ENCODE data around the gene C4A.
"Not testable (repeated sequence)": the region's sequence is repeated elsewhere in the genome, so short reads cannot be mapped to it uniquely, and the experiment has no call there.

Gene C4A

DNA sequence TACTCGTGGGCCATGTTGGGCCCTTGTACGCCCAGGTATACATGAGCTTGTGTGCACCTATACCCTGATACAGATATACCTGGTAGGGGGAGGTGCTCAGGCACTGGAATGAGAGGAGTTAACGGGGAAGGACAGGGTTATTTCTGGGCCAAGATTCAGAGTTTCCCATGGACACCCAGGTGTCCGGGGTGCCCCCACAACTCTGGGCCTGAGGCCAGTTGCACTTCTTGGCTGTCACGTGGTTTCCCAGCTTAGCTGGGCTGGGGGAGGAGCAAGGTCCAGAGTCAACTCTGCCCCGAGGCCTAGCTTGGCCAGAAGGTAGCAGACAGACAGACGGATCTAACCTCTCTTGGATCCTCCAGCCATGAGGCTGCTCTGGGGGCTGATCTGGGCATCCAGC, at the start of gene C4A:
C4A (plus strand) TSS at position 314 of the 400 bp plus-strand sequence; CDS start at position 365, 51 bp downstream.
- not testable (repeated sequence) for DNase-seq (ENCODE audit: low read depth in 3 of 3)

DNA sequence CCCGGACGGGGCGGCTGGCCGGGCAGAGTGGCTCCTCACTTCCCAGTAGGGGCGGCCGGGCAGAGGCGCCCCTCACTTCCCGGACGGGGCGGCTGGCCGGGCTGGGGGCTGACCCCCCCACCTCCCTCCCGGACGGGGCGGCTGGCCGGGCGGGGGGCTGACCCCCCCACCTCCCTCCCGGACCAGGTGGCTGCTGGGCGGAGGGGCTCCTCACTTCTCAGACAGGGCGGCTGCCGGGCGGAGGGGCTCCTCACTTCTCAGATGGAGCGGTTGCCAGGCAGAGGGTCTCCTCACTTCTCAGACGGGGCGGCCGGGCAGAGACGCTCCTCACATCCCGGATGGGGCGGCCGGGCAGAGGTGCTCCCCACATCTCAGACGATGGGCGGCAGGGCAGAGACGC, 49.7 kb upstream of the C4A start:
- not testable (repeated sequence) for DNase-seq (ENCODE audit: low read depth in 3 of 3)

DNA sequence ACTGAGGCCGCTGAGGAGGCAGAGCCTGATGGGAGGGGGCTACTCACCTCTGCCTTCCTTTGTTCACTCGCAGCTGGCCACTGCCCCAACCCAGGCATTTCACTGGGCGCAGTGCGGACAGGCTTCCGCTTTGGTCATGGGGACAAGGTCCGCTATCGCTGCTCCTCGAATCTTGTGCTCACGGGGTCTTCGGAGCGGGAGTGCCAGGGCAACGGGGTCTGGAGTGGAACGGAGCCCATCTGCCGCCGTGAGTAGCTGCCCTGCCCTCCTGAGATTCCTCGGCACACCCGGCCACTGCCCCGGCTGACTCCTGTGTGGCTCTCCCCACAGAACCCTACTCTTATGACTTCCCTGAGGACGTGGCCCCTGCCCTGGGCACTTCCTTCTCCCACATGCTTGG, 48.3 kb upstream of the C4A start:
- no peak for DNase-seq (ENCODE audit: low read depth in 3 of 3)

DNA sequence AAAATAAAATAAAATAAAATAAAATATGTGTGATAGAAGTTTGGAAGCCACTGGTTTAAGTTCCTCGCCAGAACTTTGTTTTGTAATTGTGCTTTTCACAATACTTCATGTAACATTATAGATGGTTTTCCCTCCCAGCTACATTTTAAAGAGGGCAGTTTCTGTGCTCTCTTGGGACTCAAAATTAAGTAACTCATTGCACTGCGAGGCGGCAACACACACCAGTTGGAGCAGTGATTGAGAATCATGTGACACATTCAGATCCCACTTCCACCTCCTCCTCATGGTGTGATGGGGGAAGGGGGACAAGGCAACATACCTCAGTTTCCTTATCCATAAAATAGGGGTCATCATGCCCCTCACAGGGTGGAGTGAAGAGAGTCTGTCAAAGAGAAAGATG, 46.8 kb upstream of the C4A start:
- no peak for DNase-seq (ENCODE audit: low read depth in 3 of 3)

DNA sequence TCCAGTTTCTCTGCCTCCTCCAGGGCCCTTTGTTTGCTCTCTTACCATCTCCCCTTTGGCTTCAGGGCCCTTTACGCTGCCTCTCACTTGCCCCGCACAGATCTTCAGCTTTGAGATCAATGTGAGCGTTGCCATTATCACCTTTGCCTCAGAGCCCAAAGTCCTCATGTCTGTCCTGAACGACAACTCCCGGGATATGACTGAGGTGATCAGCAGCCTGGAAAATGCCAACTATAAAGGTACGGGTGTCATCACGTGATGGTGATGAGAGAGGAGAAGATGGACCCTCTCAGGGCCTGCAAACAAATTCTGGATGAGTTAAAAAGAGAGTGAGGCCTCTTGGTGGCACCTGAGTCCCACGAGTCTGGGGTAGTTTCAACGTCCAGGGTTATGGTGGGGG, 46.0 kb upstream of the C4A start:
- DNase-seq (ENCODE audit: low read depth in 3 of 3) = no peak

DNA sequence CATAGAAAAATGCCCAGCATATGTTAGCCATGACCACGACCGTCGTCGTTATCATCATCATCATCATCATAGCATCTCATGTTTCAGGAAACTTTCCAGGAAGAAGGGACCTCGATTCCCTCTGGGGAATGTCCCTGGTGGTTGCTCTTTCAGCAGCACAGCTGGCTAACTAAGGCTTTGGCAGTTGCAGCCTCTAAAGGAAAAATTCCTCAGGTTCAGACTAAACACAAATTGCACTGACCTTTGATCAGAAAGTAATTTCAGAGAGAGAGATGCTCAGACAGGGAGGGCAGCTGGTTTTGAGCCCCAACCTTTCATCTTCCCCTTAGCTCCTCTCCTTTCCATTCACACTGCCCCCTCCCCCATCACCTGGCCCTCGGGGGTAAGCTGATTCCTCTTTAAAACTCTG, 41.6 kb upstream of the C4A start:
- DNase-seq (ENCODE audit: low read depth in 3 of 3) = no peak

DNA sequence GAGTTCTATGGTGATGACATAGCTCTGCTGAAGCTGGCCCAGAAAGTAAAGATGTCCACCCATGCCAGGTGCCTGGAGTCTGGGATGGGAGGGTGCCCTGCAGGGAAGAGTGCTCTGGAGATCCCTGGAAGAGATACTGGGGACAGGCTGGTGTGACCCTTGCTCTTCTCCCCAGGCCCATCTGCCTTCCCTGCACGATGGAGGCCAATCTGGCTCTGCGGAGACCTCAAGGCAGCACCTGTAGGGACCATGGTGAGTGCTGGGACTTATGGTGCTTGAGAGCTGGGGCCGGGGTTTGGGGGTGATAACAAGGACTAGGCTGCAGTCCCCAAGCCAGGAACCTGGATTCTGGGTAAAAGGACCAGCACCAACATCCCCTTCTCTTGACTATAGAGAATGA, 38.1 kb upstream of the C4A start:
- no peak for DNase-seq (ENCODE audit: low read depth in 3 of 3)

DNA sequence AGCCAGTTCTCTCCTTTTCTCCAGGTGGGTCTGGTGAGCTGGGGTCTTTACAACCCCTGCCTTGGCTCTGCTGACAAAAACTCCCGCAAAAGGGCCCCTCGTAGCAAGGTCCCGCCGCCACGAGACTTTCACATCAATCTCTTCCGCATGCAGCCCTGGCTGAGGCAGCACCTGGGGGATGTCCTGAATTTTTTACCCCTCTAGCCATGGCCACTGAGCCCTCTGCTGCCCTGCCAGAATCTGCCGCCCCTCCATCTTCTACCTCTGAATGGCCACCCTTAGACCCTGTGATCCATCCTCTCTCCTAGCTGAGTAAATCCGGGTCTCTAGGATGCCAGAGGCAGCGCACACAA, 36.7 kb upstream of the C4A start:
- no peak for DNase-seq (ENCODE audit: low read depth in 3 of 3)

DNA sequence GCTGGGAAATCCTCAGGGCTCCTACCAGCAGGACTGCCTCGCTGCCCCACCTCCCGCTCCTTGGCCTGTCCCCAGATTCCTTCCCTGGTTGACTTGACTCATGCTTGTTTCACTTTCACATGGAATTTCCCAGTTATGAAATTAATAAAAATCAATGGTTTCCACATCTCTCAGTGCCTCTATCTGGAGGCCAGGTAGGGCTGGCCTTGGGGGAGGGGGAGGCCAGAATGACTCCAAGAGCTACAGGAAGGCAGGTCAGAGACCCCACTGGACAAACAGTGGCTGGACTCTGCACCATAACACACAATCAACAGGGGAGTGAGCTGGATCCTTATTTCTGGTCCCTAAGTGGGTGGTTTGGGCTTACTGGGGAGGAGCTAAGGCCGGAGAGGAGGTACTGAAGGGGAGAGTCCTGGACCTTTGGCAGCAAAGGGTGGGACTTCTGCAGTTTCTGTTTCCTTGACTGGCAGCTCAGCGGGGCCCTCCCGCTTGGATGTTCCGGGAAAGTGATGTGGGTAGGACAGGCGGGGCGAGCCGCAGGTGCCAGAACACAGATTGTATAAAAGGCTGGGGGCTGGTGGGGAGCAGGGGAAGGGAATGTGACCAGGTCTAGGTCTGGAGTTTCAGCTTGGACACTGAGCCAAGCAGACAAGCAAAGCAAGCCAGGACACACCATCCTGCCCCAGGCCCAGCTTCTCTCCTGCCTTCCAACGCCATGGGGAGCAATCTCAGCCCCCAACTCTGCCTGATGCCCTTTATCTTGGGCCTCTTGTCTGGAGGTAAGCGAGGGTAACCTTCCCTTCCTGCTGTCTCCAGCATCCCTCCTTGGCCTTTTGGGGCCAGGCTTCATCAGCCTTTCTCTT, 36.1 kb upstream of the C4A start, which contains the start of gene CFB:
CFB (plus strand) TSS at position 589 of the 863 bp plus-strand sequence; CDS start at position 716, 127 bp downstream.
- no peak for DNase-seq (ENCODE audit: low read depth in 3 of 3)

DNA sequence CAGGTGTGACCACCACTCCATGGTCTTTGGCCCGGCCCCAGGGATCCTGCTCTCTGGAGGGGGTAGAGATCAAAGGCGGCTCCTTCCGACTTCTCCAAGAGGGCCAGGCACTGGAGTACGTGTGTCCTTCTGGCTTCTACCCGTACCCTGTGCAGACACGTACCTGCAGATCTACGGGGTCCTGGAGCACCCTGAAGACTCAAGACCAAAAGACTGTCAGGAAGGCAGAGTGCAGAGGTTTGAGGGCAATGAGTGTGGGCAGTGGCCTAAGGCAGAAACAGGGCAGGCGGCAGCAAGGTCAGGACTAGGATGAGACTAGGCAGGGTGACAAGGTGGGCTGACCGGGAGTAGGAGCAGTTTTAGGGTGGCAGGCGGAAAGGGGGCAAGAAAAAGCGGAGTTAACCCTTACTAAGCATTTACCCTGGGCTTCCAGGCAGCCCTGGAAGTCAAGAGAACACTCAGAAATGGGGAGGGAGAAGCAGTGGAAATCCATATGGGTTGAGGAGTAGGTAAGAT, 35.4 kb upstream of the C4A start:
- DNase-seq (ENCODE audit: low read depth in 3 of 3) = no peak

DNA sequence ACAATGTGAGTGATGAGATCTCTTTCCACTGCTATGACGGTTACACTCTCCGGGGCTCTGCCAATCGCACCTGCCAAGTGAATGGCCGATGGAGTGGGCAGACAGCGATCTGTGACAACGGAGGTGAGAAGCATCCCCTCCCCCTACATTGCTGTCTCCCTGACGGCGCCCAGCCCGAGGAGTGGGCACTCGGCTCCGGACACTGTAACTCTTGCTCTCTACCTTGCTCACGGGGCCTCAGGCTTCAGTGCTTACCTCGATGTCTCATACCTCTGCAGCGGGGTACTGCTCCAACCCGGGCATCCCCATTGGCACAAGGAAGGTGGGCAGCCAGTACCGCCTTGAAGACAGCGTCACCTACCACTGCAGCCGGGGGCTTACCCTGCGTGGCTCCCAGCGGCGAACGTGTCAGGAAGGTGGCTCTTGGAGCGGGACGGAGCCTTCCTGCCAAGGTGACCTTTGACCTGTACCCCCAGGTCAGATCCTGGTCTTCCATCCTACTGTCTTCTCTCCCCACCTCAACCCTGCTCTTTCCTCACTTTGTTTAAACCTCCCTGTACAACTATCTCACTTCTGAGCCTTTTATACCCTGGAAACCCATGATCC, 34.7 kb upstream of the C4A start:
- no peak for DNase-seq (ENCODE audit: low read depth in 3 of 3)

DNA sequence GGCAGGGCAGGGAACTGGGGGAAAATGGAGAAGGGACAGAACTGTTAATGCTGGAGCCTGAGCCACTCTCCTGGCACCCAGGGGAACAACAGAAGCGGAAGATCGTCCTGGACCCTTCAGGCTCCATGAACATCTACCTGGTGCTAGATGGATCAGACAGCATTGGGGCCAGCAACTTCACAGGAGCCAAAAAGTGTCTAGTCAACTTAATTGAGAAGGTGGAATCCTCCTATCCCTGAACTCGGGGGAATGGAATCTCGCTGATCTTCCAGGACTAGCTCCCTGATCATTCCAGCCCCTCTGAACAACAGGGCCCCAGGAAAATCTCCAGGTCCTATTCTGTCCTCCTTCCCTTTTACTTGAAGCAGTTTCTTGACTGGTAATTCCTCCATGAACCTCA, 34.0 kb upstream of the C4A start:
- DNase-seq (ENCODE audit: low read depth in 3 of 3) = no peak

DNA sequence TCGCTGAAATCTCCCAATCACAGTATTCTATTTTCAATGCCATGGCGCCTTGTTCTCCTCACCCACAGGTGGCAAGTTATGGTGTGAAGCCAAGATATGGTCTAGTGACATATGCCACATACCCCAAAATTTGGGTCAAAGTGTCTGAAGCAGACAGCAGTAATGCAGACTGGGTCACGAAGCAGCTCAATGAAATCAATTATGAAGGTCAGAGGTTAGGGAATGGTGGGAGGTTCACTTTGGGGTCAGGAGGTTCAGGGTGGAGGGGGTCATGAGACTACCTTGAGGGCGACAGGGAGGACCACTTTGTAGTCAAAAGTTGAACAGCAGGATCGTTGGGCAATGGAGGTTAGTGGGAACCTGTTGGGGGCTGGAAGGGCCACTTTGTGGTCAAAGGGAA, 33.6 kb upstream of the C4A start:
- no peak for DNase-seq (ENCODE audit: low read depth in 3 of 3)

DNA sequence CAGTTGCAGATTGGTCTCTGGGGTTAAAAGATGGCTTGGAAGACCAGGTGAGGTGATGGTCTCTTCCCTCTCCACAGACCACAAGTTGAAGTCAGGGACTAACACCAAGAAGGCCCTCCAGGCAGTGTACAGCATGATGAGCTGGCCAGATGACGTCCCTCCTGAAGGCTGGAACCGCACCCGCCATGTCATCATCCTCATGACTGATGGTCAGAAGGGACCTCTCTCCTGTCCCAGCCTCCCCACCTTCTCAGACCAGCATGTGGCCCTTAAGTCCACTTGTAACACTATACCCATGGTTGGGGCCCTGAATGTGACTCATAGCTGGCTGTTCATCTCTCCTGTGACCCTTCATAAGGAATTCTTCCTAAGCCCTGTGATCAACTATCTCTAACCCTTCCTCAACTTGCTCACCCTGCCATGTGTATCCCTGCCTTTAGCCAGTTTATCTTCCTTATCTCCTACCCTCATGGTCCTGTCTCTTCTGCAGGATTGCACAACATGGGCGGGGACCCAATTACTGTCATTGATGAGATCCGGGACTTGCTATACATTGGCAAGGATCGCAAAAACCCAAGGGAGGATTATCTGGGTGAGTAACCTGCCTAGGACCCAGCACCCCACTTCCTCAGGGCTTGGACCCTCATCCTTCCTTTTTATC, 33.0 kb upstream of the C4A start:
- no peak for DNase-seq (ENCODE audit: low read depth in 3 of 3)

DNA sequence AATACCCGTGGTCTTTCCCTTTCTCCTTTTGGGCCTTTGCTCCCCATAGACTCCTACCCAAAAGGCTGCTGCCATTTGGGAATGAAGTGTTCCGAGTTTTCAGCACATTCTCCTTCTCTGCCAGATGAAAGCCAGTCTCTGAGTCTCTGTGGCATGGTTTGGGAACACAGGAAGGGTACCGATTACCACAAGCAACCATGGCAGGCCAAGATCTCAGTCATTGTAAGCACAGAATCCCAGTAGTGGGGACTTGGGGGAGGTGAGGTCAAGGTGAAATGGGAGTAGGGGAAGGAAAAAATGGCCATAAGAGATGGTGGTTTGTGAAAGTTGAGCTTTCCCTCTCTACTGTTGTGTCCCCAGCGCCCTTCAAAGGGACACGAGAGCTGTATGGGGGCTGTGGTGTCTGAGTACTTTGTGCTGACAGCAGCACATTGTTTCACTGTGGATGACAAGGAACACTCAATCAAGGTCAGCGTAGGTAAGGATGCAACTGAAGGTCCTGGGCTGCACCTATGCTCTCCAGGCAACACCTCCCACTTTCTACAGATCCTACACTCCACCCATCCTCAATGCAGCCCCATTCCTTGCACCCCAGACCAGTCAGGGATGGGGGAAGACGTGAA, 31.8 kb upstream of the C4A start:
- no peak for DNase-seq (ENCODE audit: low read depth in 3 of 3)

DNA sequence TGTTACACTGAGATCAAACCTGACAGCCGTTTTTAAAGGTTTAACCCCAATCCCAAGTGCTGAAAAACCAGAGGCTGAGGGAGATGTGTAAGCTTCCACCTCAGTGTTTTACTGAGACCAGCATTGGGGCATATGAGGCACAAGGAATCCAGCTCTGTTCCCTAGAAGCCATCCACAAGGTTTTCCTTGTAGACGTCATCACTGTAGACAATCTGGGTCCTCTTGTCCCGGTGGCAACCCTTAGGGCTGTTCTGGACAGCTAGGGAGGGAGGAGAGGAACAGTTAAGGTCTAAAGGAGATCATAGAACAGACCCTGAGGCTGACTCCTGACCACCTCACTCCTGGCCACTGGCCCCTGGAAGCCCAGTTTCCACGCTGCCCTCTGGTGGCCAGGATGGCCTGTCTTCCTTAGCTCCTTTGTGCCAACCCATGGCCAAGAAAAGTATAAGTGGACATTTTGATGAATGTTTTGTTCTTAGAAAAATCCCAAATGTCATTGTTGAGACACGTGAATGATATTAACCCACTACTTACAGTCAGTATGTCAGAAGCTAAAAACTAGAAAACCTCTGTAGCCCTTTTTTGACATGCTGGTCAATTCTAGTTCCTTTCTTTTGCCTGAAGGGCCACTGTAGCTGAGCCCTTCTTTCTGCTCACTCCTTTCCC, 29.6 kb upstream of the C4A start:
- DNase-seq (ENCODE audit: low read depth in 3 of 3) = peak in 1 of 3 experiments; percentile 39

DNA sequence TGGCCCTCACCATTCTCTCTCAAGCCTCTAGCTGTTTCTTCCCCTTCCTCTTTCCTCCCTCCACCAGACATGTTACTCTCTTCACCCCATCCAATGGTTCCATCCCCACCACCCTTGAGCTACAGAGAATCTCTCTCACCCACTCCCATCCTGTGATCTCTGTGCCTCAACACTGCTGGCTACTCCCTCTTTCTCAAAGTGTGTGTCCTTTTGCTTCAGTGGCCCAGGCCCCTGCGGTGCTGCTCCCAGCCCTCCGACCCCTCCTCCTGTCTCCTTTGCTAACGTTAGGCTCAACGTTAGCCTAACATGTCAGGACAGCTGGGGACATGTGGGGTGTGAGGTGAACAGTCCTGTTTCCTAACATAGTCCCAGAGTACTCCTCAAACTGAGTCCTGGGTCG, 29.0 kb upstream of the C4A start:
- DNase-seq (ENCODE audit: low read depth in 3 of 3) = no peak

DNA sequence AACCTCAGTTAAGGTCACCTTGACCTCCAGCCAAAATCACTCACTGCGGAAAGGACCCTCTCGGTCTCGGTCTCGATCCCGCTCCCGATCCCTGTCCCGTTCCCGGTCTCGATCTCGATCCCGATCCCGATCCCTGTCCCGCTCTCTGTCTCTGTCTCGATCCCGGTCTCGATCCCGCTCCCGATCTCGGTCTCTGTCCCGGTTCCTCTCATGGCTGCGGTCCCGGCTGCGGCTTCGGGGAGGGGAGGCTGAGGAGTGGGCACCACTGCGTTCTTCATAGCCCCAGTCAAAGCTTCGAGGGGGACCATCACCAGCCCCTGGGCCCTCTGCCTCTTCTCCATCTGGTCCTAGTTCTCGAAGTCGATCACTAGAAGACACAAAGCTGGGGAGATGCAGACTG, 27.3 kb upstream of the C4A start:
- DNase-seq (ENCODE audit: low read depth in 3 of 3) = no peak

DNA sequence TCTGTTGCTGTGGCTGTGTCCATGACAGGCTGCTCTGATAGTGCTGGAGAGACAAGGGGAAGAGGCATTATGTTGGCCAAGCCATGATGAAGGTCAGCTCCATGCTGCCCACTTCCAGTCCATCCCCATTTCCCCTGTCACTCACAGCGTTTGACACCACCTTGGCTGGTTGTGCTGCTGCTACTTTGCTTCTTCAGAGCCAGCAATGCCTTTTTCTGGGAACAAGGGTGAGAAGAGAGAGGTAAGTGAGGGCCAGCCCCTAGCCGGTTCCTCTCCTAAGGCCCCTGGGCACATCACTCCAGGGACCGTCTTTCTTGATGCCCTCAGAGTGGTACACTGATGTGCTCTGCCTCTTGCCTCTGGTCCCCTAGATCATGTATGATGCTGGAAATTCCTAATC, 25.1 kb upstream of the C4A start:
- DNase-seq (ENCODE audit: low read depth in 3 of 3) = no peak

DNA sequence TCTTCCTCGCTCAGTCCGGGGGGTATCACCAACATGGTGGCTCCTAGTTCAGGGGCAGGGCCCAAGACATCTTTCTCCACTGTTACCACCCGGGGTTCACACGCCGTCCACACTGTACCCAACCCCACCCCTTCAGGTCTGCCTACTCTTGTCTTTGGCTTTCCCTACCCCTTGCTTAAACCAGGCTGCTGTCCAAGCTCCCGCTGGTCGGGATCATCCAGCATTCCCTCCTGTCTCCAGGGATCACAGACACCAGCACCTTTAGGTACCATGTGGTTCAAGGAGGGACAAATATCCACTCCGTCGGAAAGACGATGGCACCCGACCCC, 23.5 kb upstream of the C4A start:
- DNase-seq (ENCODE audit: low read depth in 3 of 3) = no peak
